Measurements from ENCODE around the gene OR7C1. TPM values are rescaled to one million over a fixed set of nuclear protein-coding genes. Genes with fewer than 3 reads are reported as not detected.

OR7C1 gene
- not detected for polyA plus RNA-seq (2013, experiment 1 of 4)
- not detected for polyA plus RNA-seq (2013, experiment 2 of 4)
- not detected for polyA plus RNA-seq (2013, experiment 3 of 4)
- not detected for polyA plus RNA-seq (2013, experiment 4 of 4)

- peaks cover 16% of the 10 kb centered on the region for H3K9me3 ChIP-seq (ENCODE audit: control insufficient read depth, low read length)
- H3K27ac ChIP-seq (ENCODE audit: insufficient read depth, low read depth, low read length, poor library complexity, severe bottlenecking): no peak within 1 kb of the TSS
- H3K4me3 ChIP-seq (ENCODE audit: insufficient read depth, low read depth, low read length): no peak within 1 kb of the TSS
- no peaks in the 10 kb centered on the region for H3K4me1 ChIP-seq (ENCODE audit: control insufficient read depth, insufficient read depth, low read length)
- no peaks in the 10 kb centered on the region for H3K36me3 ChIP-seq (ENCODE audit: control insufficient read depth, insufficient read depth, low read length)
- no peaks in the 10 kb centered on the region for H3K27me3 ChIP-seq (ENCODE audit: control insufficient read depth, insufficient read depth, low read length, poor library complexity, severe bottlenecking)
- WGBS, 2 experiments: 57 to 72% methylated on average over 1 of the region's 1 CpG
Observed at GRCh38 chr19:14835011-14835410, at the start of gene OR7C1, which contains the start of gene OR7A5. Gene OR7C1 (minus strand): TSS chr19:14835185. CDS start chr19:14800136, 35,049 bp downstream. Gene OR7A5 (minus strand): TSS chr19:14835185. CDS start chr19:14828241, 6,944 bp downstream.

DNA sequence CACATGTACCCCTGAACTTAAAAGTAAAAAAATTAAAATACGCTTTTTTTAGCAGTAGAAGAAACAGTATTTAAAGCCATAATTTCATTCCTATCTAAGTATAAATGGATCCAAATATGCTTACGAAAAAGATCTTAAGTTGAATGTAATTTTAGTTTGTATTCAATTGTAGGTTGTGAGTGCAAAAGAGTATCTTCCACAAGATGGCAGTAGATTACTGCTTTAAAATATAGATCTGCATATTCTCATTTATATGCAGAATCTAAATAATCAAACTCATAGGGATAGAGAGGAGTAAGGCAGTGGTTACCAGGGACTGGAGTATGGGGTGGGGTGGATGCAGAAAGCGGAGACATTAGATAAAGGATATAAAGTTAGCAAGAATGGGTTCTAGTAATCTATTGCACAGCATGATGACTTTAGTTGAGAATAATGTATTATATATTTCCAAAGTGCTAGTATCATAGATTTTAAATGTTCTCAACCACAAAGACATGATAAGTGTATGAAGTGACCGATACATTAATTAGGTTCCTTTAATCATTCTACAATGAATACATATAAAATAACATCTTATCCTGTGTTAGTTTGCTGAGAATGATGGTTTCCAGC is 36.7 kb upstream of the OR7C1 start:
- Histone ChIP-seq H3K9me3 (ENCODE audit: control insufficient read depth, low read length) (peaks cover 10% of the 10 kb centered on the region), H3K36me3 (ENCODE audit: control insufficient read depth, insufficient read depth, low read length) (no peaks in the 10 kb centered on the region), H3K4me3 (ENCODE audit: insufficient read depth, low read depth, low read length) (no peak overlapping the region), H3K27ac (ENCODE audit: insufficient read depth, low read depth, low read length, poor library complexity, severe bottlenecking) (no peak overlapping the region), H3K27me3 (ENCODE audit: control insufficient read depth, insufficient read depth, low read length, poor library complexity, severe bottlenecking) (no peaks in the 10 kb centered on the region), H3K4me1 (ENCODE audit: control insufficient read depth, insufficient read depth, low read length) (no peaks in the 10 kb centered on the region)
- WGBS, 2 experiments: 83 to 89% methylated on average over 1 to 4 of the region's 4 CpGs

DNA sequence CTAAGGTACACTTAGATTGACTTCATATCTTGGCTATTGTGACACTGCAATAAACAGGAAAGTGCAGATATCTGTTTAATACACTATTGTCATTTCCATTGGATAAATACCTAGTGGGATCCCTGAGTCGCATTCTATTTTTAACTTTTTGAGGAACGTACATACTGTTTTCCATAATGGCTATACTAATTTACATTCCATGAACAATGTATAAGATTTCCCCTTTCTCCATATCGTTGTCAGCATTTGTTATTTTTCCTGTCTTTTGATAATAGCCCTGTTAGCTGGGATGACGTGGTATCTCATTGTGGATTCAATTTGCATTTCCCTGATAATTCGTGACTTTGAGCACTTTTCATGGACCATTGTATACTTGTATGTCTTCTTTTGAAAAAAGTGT is 33.5 kb upstream of the OR7C1 start:
- H3K9me3 ChIP-seq (ENCODE audit: control insufficient read depth, low read length): peaks cover 14% of the 10 kb centered on the region
- 61 to 67% methylated on average over 4 to 5 of the region's 5 CpGs for WGBS, 2 experiments

DNA sequence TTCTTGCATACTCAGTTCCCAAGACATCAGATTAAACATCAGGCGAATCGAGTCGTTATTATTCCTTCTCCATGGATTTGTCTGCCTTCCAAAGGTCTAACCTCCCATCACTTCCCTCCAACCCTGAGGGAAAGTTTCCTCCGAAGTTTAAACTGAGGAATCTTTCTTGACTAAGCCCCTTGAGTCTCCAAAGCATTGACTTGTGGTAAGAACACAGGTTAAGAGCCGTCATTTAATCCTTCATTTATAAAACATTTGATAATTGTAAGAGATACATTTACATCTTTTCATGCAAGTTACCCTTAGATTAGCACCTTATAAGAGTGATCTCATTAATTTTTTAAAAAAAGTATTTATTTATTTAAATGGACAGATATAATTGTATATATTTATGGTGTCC is 13.8 kb upstream of the OR7C1 start, which contains the start of gene OR7A10:
OR7A10 (minus strand) TSS at position 101 of the 400 bp plus-strand sequence. CDS start 7,045 bp downstream, outside the sequence.
- no peak within 1 kb of the TSS for H3K4me3 ChIP-seq (ENCODE audit: insufficient read depth, low read depth, low read length)
- WGBS, 2 experiments: 62 to 74% methylated on average over 4 of the region's 5 CpGs
- H3K27ac ChIP-seq (ENCODE audit: insufficient read depth, low read depth, low read length, poor library complexity, severe bottlenecking): no peak within 1 kb of the TSS
- H3K4me1 ChIP-seq (ENCODE audit: control insufficient read depth, insufficient read depth, low read length): no peaks in the 10 kb centered on the region
- no peaks in the 10 kb centered on the region for H3K27me3 ChIP-seq (ENCODE audit: control insufficient read depth, insufficient read depth, low read length, poor library complexity, severe bottlenecking)
- peaks cover 2% of the 10 kb centered on the region for H3K9me3 ChIP-seq (ENCODE audit: control insufficient read depth, low read length)
- no peaks in the 10 kb centered on the region for H3K36me3 ChIP-seq (ENCODE audit: control insufficient read depth, insufficient read depth, low read length)

More for the DNA sequence above, 33.5 kb upstream of the OR7C1 start:
- H3K4me1 ChIP-seq (ENCODE audit: control insufficient read depth, insufficient read depth, low read length): no peaks in the 10 kb centered on the region
- no peak overlapping the region for H3K4me3 ChIP-seq (ENCODE audit: insufficient read depth, low read depth, low read length)
- no peak overlapping the region for H3K27ac ChIP-seq (ENCODE audit: insufficient read depth, low read depth, low read length, poor library complexity, severe bottlenecking)
- H3K36me3 ChIP-seq (ENCODE audit: control insufficient read depth, insufficient read depth, low read length): no peaks in the 10 kb centered on the region
- no peaks in the 10 kb centered on the region for H3K27me3 ChIP-seq (ENCODE audit: control insufficient read depth, insufficient read depth, low read length, poor library complexity, severe bottlenecking)

DNA sequence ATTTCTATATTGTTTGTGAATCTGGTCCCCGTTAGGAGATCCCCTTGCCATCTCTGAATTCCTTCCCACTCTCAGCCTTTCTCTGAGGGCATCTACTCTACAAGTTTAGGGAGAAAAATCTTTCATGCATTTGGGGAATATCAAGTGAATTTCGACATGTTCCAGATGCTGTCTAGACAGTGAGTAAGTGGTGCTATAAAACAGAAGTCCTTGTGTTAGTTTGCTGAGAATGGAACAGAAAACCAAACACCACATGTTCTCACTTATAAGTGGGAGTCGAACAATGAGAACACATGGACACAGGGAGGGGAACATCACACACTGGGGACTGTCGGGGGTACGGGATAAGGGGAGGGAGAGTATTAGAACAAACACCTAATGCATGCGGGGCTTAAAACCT is 8.6 kb upstream of the OR7C1 start:
- WGBS, 2 experiments: 72 to 73% methylated on average over 6 of the region's 6 CpGs
- H3K4me3 ChIP-seq (ENCODE audit: insufficient read depth, low read depth, low read length): no peak overlapping the region
- no peaks in the 10 kb centered on the region for H3K4me1 ChIP-seq (ENCODE audit: control insufficient read depth, insufficient read depth, low read length)
- H3K27ac ChIP-seq (ENCODE audit: insufficient read depth, low read depth, low read length, poor library complexity, severe bottlenecking): no peak overlapping the region
- H3K9me3 ChIP-seq (ENCODE audit: control insufficient read depth, low read length): peaks cover 7% of the 10 kb centered on the region
- H3K27me3 ChIP-seq (ENCODE audit: control insufficient read depth, insufficient read depth, low read length, poor library complexity, severe bottlenecking): no peaks in the 10 kb centered on the region
- H3K36me3 ChIP-seq (ENCODE audit: control insufficient read depth, insufficient read depth, low read length): no peaks in the 10 kb centered on the region

DNA sequence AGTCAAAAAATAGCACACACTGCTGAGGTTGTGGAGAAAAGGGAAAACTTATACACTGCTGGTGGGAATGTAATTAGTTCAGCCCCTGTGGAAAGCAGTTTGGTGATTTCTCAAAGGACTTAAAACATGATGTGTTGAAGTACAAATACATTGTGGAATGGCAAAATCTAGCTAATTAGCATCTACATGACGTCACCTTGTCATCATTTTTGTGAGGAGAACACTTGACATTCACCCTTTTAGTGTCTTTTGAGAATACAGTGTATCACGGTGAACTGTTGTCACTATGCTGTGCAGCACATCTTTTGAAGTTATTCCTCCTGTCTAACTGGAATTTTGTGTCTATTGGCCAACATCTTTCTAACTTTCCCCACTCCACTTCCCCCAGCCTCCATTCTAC is 8.2 kb upstream of the OR7C1 start:
- 43 to 47% methylated on average over 2 of the region's 2 CpGs for WGBS, 2 experiments
- no peak overlapping the region for H3K4me3 ChIP-seq (ENCODE audit: insufficient read depth, low read depth, low read length)
- H3K9me3 ChIP-seq (ENCODE audit: control insufficient read depth, low read length): peaks cover 7% of the 10 kb centered on the region
- no peaks in the 10 kb centered on the region for H3K4me1 ChIP-seq (ENCODE audit: control insufficient read depth, insufficient read depth, low read length)
- no peaks in the 10 kb centered on the region for H3K36me3 ChIP-seq (ENCODE audit: control insufficient read depth, insufficient read depth, low read length)
- H3K27ac ChIP-seq (ENCODE audit: insufficient read depth, low read depth, low read length, poor library complexity, severe bottlenecking): no peak overlapping the region
- H3K27me3 ChIP-seq (ENCODE audit: control insufficient read depth, insufficient read depth, low read length, poor library complexity, severe bottlenecking): no peaks in the 10 kb centered on the region

- H3K27me3 ChIP-seq (ENCODE audit: control insufficient read depth, insufficient read depth, low read length, poor library complexity, severe bottlenecking): no peaks in the 10 kb centered on the region
- no peak overlapping the region for H3K4me3 ChIP-seq (ENCODE audit: insufficient read depth, low read depth, low read length)
- H3K9me3 ChIP-seq (ENCODE audit: control insufficient read depth, low read length): peaks cover 11% of the 10 kb centered on the region
- 13 to 38% methylated on average over 1 of the region's 1 CpG for WGBS, 2 experiments
- H3K36me3 ChIP-seq (ENCODE audit: control insufficient read depth, insufficient read depth, low read length): no peaks in the 10 kb centered on the region
- H3K27ac ChIP-seq (ENCODE audit: insufficient read depth, low read depth, low read length, poor library complexity, severe bottlenecking): no peak overlapping the region
- no peaks in the 10 kb centered on the region for H3K4me1 ChIP-seq (ENCODE audit: control insufficient read depth, insufficient read depth, low read length)
Observed at GRCh38 chr19:14840206-14840605, 5.2 kb upstream of the OR7C1 start.

DNA sequence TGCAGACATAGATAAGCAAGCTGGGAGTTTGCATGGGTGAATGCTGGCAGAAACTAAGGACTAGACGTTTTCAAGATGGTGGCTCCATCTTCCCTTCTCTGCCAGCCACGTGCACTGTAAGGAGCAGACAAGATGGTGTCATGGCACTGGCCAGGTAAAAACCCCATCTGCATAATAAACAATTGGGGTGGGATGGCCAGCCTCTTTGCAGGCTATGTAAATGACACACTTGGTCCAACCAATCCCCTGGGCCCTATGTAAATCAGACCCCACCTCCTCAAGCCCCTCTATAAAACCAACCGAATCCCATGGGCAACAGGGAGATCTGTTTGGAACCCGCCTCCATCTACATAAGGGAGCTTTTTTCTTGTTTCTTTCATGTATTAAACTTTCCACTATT is 2.4 kb upstream of the OR7C1 start:
- no peaks in the 10 kb centered on the region for H3K4me1 ChIP-seq (ENCODE audit: control insufficient read depth, insufficient read depth, low read length)
- H3K36me3 ChIP-seq (ENCODE audit: control insufficient read depth, insufficient read depth, low read length): no peaks in the 10 kb centered on the region
- 42 to 55% methylated on average over 4 of the region's 4 CpGs for WGBS, 2 experiments
- H3K9me3 ChIP-seq (ENCODE audit: control insufficient read depth, low read length): peaks cover 16% of the 10 kb centered on the region
- no peak overlapping the region for H3K27ac ChIP-seq (ENCODE audit: insufficient read depth, low read depth, low read length, poor library complexity, severe bottlenecking)
- no peaks in the 10 kb centered on the region for H3K27me3 ChIP-seq (ENCODE audit: control insufficient read depth, insufficient read depth, low read length, poor library complexity, severe bottlenecking)
- H3K4me3 ChIP-seq (ENCODE audit: insufficient read depth, low read depth, low read length): no peak overlapping the region

GRCh38 chr19:14830702-14831101 is 4.3 kb downstream of the OR7C1 start:
- 73 to 75% methylated on average over 4 of the region's 4 CpGs for WGBS, 2 experiments
- Histone ChIP-seq H3K27me3 (ENCODE audit: control insufficient read depth, insufficient read depth, low read length, poor library complexity, severe bottlenecking) (no peaks in the 10 kb centered on the region), H3K9me3 (ENCODE audit: control insufficient read depth, low read length) (peaks cover 11% of the 10 kb centered on the region), H3K4me3 (ENCODE audit: insufficient read depth, low read depth, low read length) (no peak overlapping the region), H3K36me3 (ENCODE audit: control insufficient read depth, insufficient read depth, low read length) (no peaks in the 10 kb centered on the region), H3K27ac (ENCODE audit: insufficient read depth, low read depth, low read length, poor library complexity, severe bottlenecking) (no peak overlapping the region), H3K4me1 (ENCODE audit: control insufficient read depth, insufficient read depth, low read length) (no peaks in the 10 kb centered on the region)

DNA sequence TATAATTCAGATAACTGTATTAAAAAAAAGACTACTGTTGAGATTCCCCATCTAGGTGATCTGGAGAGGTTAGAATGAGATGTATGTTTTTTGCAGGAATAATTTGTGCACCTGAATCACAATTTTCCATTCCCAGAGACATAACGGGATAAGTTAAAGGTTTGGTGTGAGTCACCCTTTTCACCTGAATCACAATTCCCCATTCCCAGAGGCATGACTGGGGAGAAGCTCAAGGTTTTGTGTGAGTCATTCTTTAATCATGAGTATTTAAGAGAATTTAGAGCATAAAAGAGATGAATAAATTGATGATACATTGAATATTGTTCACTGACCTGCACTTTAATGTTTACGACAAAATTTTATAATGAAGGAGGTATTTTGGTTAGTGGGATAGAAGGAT is 9.0 kb downstream of the OR7C1 start:
- no peaks in the 10 kb centered on the region for H3K36me3 ChIP-seq (ENCODE audit: control insufficient read depth, insufficient read depth, low read length)
- no peak overlapping the region for H3K4me3 ChIP-seq (ENCODE audit: insufficient read depth, low read depth, low read length)
- 97 to 100% methylated on average over 1 to 2 of the region's 2 CpGs for WGBS, 2 experiments
- no peak overlapping the region for H3K27ac ChIP-seq (ENCODE audit: insufficient read depth, low read depth, low read length, poor library complexity, severe bottlenecking)
- H3K4me1 ChIP-seq (ENCODE audit: control insufficient read depth, insufficient read depth, low read length): no peaks in the 10 kb centered on the region
- no peaks in the 10 kb centered on the region for H3K27me3 ChIP-seq (ENCODE audit: control insufficient read depth, insufficient read depth, low read length, poor library complexity, severe bottlenecking)
- peaks cover 12% of the 10 kb centered on the region for H3K9me3 ChIP-seq (ENCODE audit: control insufficient read depth, low read length)
